Activated CD4-positive, alpha-beta T cell treated with anti-CD3 and anti-CD28 coated beads for 48 hours (primary cell): ENCODE measurements around the gene SKIL.

Source experiments
- DNase-seq: peaks from one replicate; pipeline ENCODE4 v3.0.0-alpha.2; 2020

The SKIL gene

GRCh38 chr3:170442947-170443346, 85.4 kb downstream of the SKIL start:
- no peak for DNase-seq

GRCh38 chr3:170443457-170443856, 85.9 kb downstream of the SKIL start:
- no peak for DNase-seq
